DND-41 (cell line): ENCODE measurements around the gene BOLA2B.
"Not testable (repeated sequence)": the region's sequence is repeated elsewhere in the genome, so short reads cannot be mapped to it uniquely, and the experiment has no call there.

Experiments
- ATAC-seq: fragments of 200-7000 bp; cut with Tn5 transposase; 3 replicates; pipeline ENCODE4 v1.9.1; 2021; ENCODE audit warnings: low read depth; ENCODE audit not compliant: insufficient read depth
- DNase-seq: peaks from one replicate; pipeline ENCODE4 v3.0.0-alpha.2; 2020
- H2AFZ ChIP-seq: 2 replicates; pipeline ENCODE4 v1.6.0; 2012; ENCODE audit warnings: low read depth, low read length
- H3K27ac ChIP-seq: 2 replicates; pipeline ENCODE4 v1.5.1; 2012; ENCODE audit warnings: low read length, inconsistent platforms
- H3K27me3 ChIP-seq: fragments of 200-600 bp; sonication (generic); 2 replicates; pipeline ENCODE4 v1.6.0; 2012; ENCODE audit warnings: low read length, mild to moderate bottlenecking, inconsistent platforms; ENCODE audit not compliant: insufficient read depth, poor library complexity
- H3K36me3 ChIP-seq: 2 replicates; pipeline ENCODE4 v1.5.1; 2012; ENCODE audit warnings: low read length, inconsistent platforms; ENCODE audit not compliant: insufficient read depth
- H3K4me1 ChIP-seq: 2 replicates; pipeline ENCODE4 v1.5.1; 2012; ENCODE audit warnings: mild to moderate bottlenecking, low read length; ENCODE audit not compliant: insufficient read depth
- H3K4me2 ChIP-seq: 2 replicates; pipeline ENCODE4 v1.6.0; 2012; ENCODE audit warnings: mild to moderate bottlenecking, moderate library complexity, low read length, inconsistent platforms; ENCODE audit not compliant: insufficient read depth
- H3K4me3 ChIP-seq, 2 experiments: fragments of 200-600 bp in 1 of 2; shearing (Covaris generic) in 1 of 2; 2 replicates each; pipeline ENCODE4 v1.5.1; 2012 to 2016; ENCODE audit warnings: inconsistent platforms in 2 of 2, low read length in 2 of 2, mild to moderate bottlenecking in 2 of 2, low read depth in 1 of 2, moderate library complexity in 1 of 2
- H3K79me2 ChIP-seq: 2 replicates; pipeline ENCODE4 v1.6.0; 2012; ENCODE audit warnings: low read length, inconsistent platforms; ENCODE audit not compliant: insufficient read depth
- H3K9ac ChIP-seq: 2 replicates; pipeline ENCODE4 v1.6.0; 2012; ENCODE audit warnings: low read depth, mild to moderate bottlenecking, inconsistent platforms, low read length, moderate library complexity
- H3K9me3 ChIP-seq: 2 replicates; pipeline ENCODE4 v1.5.1; 2012; ENCODE audit warnings: low read length, moderate library complexity, mild to moderate bottlenecking, inconsistent platforms; ENCODE audit not compliant: insufficient read depth, severe bottlenecking
- H4K20me1 ChIP-seq: 2 replicates; pipeline ENCODE4 v1.6.0; 2012; ENCODE audit warnings: low read length; ENCODE audit not compliant: insufficient read depth
- CTCF ChIP-seq: IDR thresholded peaks from 2 replicates; pipeline ENCODE4 v1.5.1; 2012; ENCODE audit warnings: borderline replicate concordance, low read length, moderate library complexity, mild to moderate bottlenecking; ENCODE audit not compliant: poor library complexity, severe bottlenecking; ENCODE audit errors: extremely low read depth
- EZH2 ChIP-seq: IDR thresholded peaks from 3 replicates; pipeline ENCODE4 v1.6.1; 2012; ENCODE audit warnings: borderline replicate concordance, low read depth, mild to moderate bottlenecking, moderate library complexity, low read length, inconsistent platforms; ENCODE audit not compliant: severe bottlenecking

BOLA2B gene

GRCh38 chr16:30179195-30179594, 14.3 kb downstream of the BOLA2B start:
- no peaks in the 10 kb centered on the region for H3K27me3 ChIP-seq

GRCh38 chr16:30176876-30177275, 16.6 kb downstream of the BOLA2B start:
- H3K79me2 ChIP-seq, H3K4me3 ChIP-seq, H3K27me3 ChIP-seq, H3K4me2 ChIP-seq, DNase-seq, H2AFZ ChIP-seq, ATAC-seq, H3K9ac ChIP-seq, H4K20me1 ChIP-seq, H3K9me3 ChIP-seq, H3K27ac ChIP-seq, H3K36me3 ChIP-seq, H3K4me1 ChIP-seq: not testable (repeated sequence)

More at GRCh38 chr16:30179195-30179594, 14.3 kb downstream of the BOLA2B start:
- Histone ChIP-seq H3K36me3 (peaks cover 2% of the 10 kb centered on the region; the same call in 1 of the 2 replicates), H3K79me2 (peaks cover 8% of the 10 kb centered on the region), H3K9me3 (no peaks in the 10 kb centered on the region), H3K9ac (no peak overlapping the region), H4K20me1 (peaks cover 3% of the 10 kb centered on the region), H3K4me2 (no peak overlapping the region), H3K27ac (no peak overlapping the region), H3K4me3 (no peak overlapping the region), H2AFZ (no peak overlapping the region), H3K4me1 (peaks cover 8% of the 10 kb centered on the region)
- TF ChIP-seq CTCF = no peak
- TF ChIP-seq EZH2 = no peak
- ATAC-seq = no peak
- DNase-seq = no peak

GRCh38 chr16:30173054-30173453, 20.4 kb downstream of the BOLA2B start:
- TF ChIP-seq EZH2 (no peak), CTCF (no peak)
- H3K4me2 ChIP-seq = no peak overlapping the region
- H3K9ac ChIP-seq = no peak overlapping the region
- H3K4me3 ChIP-seq = no peak overlapping the region
- DNase-seq (no peak), ATAC-seq (no peak)
- no peaks in the 10 kb centered on the region for H3K9me3 ChIP-seq
- no peaks in the 10 kb centered on the region for H3K27me3 ChIP-seq
- H2AFZ ChIP-seq = no peak overlapping the region
- H3K79me2 ChIP-seq = no peaks in the 10 kb centered on the region
- no peaks in the 10 kb centered on the region for H3K4me1 ChIP-seq
- H4K20me1 ChIP-seq = no peaks in the 10 kb centered on the region
- H3K36me3 ChIP-seq = no peaks in the 10 kb centered on the region
- no peak overlapping the region for H3K27ac ChIP-seq

GRCh38 chr16:30170145-30170544, 23.3 kb downstream of the BOLA2B start:
- not testable (repeated sequence) for H3K9me3 ChIP-seq, H4K20me1 ChIP-seq, H2AFZ ChIP-seq, ATAC-seq, H3K4me1 ChIP-seq, DNase-seq, H3K79me2 ChIP-seq, H3K4me2 ChIP-seq, H3K27me3 ChIP-seq, H3K36me3 ChIP-seq, H3K27ac ChIP-seq, H3K9ac ChIP-seq, H3K4me3 ChIP-seq

GRCh38 chr16:30169416-30169815, 24.1 kb downstream of the BOLA2B start:
- H3K27ac ChIP-seq, H3K9me3 ChIP-seq, H3K4me2 ChIP-seq, H4K20me1 ChIP-seq, H3K4me3 ChIP-seq, H2AFZ ChIP-seq, DNase-seq, H3K27me3 ChIP-seq, H3K79me2 ChIP-seq, H3K9ac ChIP-seq, H3K4me1 ChIP-seq, H3K36me3 ChIP-seq, ATAC-seq: not testable (repeated sequence)

- H3K9ac ChIP-seq, H2AFZ ChIP-seq, H3K4me2 ChIP-seq, H3K4me3 ChIP-seq, ATAC-seq, H3K9me3 ChIP-seq, H3K36me3 ChIP-seq, H3K4me1 ChIP-seq, H4K20me1 ChIP-seq, DNase-seq, H3K79me2 ChIP-seq, H3K27me3 ChIP-seq, H3K27ac ChIP-seq: not testable (repeated sequence)
Observed at GRCh38 chr16:30168746-30169145, 24.7 kb downstream of the BOLA2B start.
